HG02870 (cell line): ENCODE results near the gene DUSP5.
A peak's percentile ranks its signal among the peaks of the same experiment; 100 is the strongest.

Source experiments
- ATAC-seq: cut with Tn5 transposase; IDR thresholded peaks from one replicate; pipeline ENCODE4 v1.9.1; 2021; ENCODE audit warnings: mild to moderate bottlenecking, moderate library complexity; ENCODE audit not compliant: unreplicated experiment

Gene DUSP5

DNA sequence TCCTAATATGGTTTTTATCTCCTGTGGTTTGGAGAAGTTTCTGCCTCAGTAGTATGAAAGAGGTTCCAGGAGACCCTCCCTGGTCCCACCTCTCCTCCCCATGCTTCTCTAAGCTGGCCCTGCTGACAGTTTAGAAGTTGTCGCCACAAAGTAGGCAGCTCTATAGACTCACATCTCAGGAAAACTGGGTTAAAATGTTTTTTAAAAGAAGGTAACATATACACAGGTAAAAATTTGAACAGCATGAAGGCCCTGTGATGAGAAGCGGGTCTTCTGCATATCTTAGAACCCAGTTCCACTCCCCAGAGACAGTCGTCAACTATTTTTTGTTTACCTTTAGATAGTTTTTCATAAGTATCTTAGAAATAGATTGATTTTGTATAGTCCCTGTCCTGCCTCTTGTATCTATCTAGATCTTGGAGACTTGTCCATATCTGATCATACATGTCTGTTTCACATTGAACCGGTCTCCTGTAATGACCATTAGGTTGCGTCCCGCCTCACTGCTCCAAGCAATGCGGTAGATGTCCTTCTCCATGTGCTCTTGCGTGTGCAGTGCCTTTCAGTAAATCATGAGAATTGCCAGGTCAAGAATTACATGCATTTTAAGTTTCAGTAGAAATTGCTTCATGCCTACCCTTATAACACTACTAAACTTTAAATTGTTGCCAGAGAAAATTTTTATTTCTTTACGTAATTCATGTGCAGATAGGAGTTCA lies 2.2 kb downstream of the DUSP5 start:
- no peak for ATAC-seq

DNA sequence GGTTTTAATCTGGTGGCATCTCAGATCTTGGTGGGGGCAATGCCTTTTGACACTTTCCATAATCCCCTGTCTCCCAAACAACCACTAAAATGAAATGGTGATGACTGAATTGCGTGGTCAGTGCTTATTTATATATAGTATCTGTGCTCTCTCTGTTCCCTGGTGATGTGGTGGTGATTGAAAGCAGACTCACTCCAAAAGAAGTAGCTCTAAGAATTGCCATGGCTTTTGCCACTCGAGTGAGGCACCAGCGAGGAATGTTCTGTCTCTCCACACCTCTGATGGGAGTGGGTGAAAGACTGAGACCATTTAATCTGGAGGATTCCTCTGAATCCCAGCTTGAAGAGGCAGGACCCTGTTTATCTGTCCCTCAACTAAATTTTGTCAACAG lies 2.8 kb downstream of the DUSP5 start:
- ATAC-seq: no peak

DNA sequence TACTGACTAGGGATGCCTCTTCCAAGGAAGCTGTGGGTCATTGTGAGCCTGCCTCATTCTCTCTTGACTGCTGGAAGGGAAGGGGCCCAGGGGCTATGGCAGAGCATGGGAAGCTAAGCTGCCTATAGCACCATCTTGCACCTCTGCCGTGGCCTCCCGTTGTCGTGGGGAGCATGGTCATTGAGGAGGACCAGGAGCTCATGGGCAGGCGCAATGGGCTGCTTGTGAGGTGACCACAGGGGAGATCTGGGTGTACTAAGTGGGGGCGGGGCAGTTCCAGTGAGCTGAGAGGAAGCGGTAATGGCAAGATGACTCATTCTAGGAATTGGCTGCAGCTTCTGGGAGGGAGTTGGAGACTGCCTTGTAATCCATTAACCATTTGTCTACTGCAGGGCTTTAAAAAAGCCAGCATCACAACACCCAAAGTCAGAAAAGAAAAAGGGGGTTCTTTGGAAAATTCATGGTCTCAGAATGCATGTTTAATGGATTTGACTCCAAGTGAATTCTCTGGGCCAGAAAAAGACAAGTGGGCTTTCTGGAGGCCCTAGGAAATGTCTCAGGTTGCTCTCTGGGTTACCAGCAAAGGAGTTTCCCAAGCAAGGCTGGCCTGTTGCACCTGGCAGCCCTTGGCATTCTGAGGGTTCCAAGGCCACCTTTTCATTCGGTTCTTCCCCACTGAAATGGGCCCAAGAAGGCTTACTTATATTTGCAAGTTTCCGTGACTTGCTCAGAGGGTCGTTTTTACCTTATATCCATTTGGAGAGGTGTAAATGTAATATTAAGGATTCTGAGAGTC lies 3.6 kb downstream of the DUSP5 start:
- peak; percentile 12 for ATAC-seq

DNA sequence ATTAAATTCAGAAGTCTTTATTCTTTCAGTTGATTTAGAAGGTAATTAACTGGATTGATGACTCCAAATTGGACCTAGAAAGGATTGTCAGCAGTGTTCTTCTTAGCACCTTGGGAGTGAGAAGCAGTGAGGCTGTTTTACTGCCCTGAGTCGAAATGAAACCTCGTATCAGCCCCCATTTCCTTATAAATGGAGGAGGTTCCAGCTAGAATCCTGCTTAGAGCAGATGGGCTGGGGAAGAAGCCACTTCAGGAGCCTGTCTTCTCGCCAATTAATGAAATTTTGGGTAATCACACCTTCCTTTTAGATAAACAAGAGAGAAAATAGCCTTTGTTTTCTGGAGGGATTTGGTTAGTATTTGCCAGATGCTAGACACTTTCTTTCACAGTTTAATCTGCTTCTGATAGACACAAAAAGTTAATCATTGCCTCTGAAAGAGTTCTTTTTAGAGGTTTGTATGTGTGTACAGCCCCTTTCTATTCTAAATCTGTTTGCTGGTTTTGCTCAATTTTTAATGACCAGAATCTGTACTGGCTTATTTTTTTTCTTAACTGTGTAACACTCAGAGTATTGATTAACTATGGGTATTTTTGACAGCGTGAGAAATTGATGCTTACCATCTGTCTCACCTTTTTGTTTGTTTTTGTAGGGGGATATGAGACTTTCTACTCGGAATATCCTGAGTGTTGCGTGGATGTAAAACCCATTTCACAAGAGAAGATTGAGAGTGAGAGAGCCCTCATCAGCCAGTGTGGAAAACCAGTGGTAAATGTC lies 4.6 kb downstream of the DUSP5 start:
- ATAC-seq: no peak

DNA sequence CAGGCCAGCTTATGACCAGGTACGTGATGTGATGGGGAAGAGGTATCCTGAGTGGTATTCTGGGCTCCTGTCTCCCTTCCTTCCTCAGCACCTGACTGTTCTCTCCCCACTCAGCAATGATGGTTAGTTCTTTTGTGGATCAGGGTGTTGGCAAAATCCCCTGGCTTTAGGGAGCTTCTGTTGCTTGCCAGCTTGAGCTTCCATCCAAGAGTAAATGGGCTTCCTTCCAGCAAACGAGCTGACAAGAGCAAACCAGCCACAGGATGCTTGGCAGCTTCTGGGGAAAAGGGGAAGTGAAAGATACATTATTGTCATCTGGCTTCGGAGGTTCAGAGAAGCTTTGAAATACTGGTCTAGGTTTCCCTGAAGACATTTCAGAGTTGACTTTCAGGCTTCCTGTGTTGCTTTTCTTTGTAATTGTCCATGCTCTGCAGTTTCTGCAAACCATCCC lies 5.2 kb downstream of the DUSP5 start:
- ATAC-seq: peak; percentile 34

DNA sequence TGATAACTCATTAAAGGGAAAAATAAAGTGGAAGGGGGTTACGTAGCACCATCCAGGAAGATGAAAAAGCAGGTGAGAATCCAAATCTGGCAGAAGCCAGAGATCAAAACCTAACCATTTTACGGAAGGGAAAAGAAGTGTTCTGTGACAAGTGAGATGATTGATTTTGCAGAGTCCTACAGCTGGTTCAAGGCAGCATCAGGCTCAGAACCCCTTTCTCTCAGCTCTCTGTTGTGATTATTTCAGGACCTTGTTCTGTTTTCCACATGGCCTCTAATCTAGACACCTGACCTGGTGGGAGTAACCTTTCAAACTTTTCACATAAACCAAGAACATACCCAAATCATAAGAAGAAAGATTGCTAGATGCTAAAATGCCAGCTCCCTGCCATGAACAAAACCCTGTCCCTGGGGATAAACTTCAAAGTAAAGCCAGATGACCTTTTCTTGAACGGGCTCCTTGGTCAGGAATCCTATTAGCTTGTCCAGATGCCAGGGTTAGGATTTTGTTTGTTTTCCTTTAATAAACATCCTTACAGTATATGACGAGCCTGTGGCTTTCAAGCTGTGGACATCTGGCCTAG lies 5.9 kb downstream of the DUSP5 start:
- ATAC-seq: no peak

DNA sequence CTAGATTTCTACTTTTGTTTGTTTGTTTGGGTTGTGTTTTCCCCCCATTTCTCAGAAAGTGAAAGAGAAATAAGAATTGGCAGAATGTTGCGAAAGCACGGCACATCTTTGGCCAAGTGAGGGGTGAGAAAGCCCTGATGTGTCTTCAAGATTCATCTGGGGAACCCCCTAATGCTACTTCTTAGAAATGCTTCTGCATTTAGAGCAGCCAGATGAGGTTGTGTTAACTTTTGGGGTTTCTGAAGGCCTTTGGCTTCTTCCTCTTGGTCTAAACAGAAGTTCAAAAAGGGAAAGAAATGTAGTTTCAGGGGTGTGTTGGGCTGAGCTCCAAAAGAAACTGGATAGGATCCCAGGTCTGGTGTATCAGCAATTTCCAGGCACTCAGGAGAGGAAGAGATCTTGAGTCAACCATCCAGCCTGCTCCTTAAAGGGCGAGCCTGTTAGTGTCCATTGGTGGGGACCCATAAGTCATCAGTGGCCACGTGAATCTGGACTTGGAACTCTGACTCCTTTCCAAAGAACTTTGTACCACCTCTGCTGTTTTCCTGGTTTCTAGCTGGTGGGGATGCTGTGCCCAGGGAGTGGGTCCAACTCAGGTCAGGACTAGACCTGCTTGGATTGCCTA lies 6.5 kb downstream of the DUSP5 start:
- peak; percentile 69 for ATAC-seq

DNA sequence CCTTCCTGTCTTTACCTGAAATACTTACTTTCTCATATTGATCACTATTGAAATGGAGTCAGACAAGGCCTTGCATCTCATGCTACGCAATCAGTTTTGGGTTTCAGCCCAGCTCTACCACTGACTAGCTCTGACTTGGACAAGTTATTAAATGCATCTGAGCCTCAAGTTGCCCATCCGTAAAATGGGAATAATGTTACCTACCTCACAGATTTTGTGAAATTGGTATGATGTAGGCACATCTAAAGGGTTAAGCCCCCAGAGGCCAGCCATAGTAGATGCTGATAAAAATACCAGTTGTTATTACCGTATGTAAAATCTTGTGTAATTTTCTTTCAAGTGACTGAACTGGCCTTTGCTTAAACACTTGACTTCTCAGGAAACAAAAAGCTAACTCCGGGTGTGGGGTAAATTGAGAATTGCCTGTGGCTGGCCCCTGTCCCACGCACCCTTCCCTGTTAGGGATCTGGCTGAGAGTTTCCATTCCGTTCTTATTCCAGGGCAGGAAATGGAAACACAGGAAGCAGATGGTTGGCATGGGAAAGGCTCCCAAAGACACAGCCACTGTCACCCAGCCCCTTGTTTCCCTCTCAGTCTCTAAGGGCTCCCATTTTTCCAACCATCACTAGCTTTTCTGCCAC lies 7.5 kb downstream of the DUSP5 start:
- no peak for ATAC-seq

DNA sequence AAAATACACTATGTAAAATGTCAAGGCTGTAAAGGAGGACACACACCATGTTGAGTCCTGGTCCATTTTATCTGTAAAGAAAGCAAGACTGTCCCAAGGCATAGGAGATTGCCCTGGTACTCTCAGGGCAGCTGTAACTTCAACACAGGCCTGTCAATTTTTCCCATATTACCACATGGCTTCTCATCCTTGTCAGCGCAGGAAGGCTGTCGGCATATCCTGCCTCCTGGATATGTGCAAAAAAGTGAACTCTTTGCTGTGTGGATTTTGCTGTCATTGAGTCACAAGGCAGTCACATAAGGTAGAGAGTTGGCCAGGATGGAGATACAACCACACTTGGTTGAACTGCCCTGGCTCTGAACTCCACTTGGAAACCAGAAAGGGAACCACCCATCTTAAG lies 8.7 kb downstream of the DUSP5 start:
- no peak for ATAC-seq

DNA sequence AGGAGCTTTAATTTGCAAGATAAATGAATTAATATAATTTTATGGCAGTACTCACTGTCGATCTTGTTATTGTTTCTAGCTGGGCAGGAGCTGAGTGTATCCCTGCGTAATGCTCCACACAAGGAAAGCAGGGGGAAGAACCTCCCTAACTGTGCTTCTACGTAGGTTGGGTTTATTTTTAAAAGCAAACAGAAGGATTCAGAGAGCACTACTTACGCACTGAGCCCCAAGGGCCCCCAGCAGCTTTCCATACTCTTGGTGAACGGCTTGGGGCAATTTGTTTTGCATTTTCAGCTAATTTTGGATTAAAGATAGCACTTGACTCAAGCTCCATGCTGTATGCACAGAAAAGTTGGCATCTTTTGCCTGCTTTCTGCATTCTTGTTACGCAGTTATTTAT lies 9.6 kb downstream of the DUSP5 start:
- ATAC-seq: no peak

DNA sequence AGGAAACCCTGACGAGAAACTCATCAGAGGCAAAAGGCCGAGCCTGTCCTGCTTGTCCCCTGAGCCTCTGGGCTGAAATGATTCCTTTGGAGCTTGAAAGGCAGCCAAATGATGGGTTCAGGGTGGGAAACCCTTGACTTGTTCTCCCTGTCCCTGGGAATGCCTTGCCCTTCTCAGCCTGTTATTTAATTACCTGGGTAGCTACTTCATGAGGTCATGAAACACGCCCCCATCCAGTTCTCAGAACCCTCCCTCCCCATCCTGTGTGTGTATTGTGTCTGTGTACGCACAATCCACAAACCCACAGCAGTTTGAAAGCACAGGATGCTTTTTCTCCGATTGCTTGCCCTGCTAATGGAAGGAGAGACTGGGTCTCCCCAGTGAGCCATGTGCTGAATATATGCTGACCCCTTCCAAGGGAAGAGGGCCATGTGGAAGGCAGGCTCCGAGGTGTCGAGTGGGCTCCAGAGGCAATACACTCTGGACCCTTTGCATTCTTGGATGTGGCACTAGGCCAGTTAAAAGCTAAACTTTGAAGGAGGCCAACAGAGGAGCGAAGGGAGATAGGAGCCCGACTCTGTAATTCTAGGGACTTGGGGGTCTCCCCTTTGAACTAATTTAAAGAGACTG lies 10.6 kb downstream of the DUSP5 start:
- no peak for ATAC-seq

DNA sequence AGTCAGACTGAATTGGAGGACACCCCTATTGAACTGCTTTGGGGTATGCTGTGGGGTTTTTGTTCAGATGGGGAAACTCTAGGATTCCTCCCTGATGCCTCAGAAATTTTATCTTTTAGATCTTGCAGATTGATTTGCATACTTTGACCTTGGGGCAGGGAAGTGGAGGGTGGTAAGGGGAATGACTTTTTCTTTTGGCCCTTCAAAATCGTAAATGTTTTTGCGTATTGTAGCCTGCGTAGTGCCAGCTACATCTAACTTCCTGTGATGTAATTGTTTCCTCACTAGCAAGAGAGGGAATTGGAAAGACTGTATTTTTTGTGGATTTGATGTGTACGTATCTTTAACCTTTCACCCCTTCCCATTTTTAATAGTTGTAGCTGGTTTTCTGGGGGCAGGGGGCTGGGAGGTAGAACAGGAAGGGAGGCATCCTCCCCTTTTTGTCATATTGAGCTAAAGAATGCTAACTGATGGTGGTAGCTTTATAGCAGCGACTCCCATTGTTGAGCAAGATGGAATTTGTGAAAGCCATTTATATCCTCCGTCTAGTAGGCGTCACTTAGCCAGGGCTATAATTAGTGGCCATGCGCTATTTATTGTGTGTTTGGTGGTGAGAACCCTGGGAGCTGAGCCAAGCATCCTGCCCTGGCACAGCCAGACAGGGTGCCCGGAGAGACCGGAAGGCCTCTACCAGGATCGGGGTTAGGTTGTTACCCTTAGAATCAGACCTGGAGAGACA lies 11.3 kb downstream of the DUSP5 start:
- no peak for ATAC-seq

DNA sequence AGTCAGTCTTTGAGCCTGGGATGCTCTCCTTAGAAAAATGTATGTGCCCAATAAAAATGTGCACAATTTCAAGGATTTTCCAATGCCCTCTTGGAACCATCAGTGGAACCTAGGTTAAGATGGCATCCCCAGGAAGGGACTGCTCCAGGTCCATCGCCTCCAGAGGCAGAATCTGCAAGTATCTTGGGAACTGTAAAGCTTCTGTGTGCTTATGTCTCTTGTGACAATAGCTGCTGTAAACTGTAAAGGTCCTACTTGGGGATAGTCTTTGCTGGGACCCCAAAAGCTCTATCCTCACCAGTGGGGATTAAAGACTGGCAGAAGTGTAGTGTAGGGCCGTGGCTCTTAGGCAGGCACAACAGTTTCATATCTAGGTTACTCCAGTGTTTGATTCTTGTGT lies 11.9 kb downstream of the DUSP5 start:
- no peak for ATAC-seq

DNA sequence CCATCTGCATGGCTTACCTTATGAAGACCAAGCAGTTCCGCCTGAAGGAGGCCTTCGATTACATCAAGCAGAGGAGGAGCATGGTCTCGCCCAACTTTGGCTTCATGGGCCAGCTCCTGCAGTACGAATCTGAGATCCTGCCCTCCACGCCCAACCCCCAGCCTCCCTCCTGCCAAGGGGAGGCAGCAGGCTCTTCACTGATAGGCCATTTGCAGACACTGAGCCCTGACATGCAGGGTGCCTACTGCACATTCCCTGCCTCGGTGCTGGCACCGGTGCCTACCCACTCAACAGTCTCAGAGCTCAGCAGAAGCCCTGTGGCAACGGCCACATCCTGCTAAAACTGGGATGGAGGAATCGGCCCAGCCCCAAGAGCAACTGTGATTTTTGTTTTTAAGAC lies 12.4 kb downstream of the DUSP5 start:
- no peak for ATAC-seq

DNA sequence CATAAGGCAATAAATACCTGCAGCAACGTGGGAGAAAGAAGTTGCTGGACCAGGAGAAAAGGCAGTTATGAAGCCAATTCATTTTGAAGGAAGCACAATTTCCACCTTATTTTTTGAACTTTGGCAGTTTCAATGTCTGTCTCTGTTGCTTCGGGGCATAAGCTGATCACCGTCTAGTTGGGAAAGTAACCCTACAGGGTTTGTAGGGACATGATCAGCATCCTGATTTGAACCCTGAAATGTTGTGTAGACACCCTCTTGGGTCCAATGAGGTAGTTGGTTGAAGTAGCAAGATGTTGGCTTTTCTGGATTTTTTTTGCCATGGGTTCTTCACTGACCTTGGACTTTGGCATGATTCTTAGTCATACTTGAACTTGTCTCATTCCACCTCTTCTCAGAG lies 13.0 kb downstream of the DUSP5 start:
- no peak for ATAC-seq

DNA sequence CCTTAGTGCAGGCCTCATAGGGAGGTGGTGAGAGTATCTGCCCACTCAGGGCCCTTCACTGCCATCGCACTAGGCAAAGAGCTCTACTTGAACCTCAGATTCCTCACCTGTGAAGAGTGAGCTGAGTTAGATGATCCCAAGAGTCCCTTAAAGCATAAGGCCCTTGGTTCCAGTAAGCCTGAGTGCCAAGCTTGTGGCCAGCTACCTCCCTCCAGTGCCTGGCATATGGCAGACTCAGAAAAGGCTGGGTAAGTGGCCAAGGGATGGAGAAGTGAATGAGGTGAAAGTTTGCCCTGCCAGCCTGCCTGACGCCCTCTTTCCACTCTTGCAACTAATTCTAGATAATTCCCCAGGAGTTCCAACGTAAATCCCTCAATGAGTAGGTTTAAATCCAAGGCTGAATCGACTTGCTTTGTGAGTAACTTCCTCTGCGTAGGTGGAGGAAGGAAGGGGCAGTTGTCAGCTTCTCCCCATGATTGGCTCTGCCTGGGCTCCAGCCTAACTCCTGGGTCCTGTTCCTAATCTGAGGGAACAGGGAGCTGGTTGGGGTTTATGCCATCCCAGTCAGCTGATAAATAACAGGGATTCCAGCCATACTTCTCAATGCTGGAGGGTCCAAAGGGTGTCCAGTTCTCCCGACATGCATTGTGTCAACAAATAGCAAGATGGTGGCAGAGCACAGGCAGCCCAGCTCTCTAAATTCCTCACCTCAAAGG lies 14.2 kb downstream of the DUSP5 start:
- ATAC-seq: no peak

DNA sequence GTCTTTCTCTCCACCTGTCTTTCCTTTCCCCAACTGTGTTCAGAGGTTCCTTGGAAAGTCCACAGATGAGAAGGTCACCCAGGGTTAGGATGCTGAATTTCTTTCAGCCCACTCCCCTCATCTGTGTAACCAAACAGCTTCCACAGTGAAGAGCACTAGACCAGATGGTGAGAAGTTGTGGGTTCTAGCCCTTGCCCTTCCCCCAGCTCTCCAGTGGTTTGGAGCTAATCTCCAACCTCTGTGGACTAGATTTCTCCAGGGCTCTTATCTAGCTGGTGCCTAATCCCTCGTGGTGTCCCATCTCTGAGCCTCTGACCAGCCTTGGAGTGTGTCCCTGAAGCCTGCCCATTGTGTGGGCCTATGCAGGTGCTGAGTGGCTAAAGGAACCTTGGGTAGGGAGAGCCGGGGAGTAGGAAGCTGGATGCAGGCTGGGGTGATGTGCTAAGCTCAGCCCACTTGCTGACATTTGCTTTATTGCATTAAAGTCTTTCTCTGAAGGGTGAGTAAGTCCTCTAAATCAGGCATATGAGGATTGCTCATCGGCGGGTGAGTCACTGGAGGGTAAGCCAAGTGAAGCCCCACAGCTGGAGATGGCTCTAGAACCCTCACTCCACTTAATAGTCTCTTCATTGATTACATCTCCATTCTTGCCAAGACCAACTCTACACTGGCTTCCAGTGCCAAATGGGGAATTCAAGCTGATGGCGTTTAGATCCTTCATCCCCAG lies 14.9 kb downstream of the DUSP5 start:
- ATAC-seq: no peak

DNA sequence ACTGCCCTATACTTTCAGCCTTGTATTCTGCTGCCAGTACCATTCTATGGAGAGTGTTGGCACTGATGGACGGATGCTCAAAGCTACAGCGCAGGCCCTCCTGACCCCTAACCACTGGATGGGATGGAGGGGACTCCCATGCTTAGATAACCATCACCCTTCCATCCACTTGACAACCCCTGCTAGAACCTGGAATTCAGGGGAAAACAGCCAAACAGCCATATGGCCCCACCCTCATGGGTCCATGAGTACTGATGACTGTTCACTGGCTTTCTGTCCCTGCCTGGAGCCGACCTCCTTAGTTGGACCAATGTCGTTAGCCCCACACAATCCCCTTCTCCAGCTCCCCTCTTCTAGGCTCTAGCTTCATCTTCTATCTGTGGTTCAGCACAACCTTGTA lies 16.2 kb downstream of the DUSP5 start:
- no peak for ATAC-seq
